ENCODE measurements around the gene GPR137C. TPM values are rescaled to one million over a fixed set of nuclear protein-coding genes. Genes with fewer than 3 reads are reported as not detected.
"Not testable (repeated sequence)": the region's sequence is repeated elsewhere in the genome, so short reads cannot be mapped to it uniquely, and the experiment has no call there.

The GPR137C gene
- total RNA-seq, 2 experiments from 2014 or later = 0.30 to 0.88 TPM

- POLR2A ChIA-PET = no interaction called here
- CTCF ChIA-PET = no interaction called here
- H3K27ac Mint-ChIP-seq = no peak overlapping the region
- no peak for DNase-seq
- H3K4me1 Mint-ChIP-seq = peaks cover 22% of the 10 kb centered on the region
- peaks cover 3% of the 10 kb centered on the region for H3K36me3 Mint-ChIP-seq (ENCODE audit: low read depth)
- no peaks in the 10 kb centered on the region for H3K27me3 Mint-ChIP-seq
- H3K4me3 Mint-ChIP-seq = no peak overlapping the region
- H3K9me3 Mint-ChIP-seq = no peaks in the 10 kb centered on the region
Observed at GRCh38 chr14:52547027-52547426, 5.6 kb upstream of the GPR137C start.

GRCh38 chr14:52547526-52547925 lies 5.1 kb upstream of the GPR137C start:
- Mint-ChIP-seq H3K4me1 (peaks cover 22% of the 10 kb centered on the region), H3K9me3 (no peaks in the 10 kb centered on the region), H3K36me3 (ENCODE audit: low read depth) (peaks cover 3% of the 10 kb centered on the region), H3K27ac (no peak overlapping the region), H3K4me3 (no peak overlapping the region), H3K27me3 (no peaks in the 10 kb centered on the region)
- no peak for DNase-seq
- ChIA-PET CTCF (no interaction called here), POLR2A (no interaction called here)

- Mint-ChIP-seq H3K27ac (peak overlapping the region; percentile 10), H3K4me1 (peaks cover 27% of the 10 kb centered on the region), H3K9me3 (no peaks in the 10 kb centered on the region), H3K27me3 (peaks cover 9% of the 10 kb centered on the region), H3K36me3 (ENCODE audit: low read depth) (peaks cover 3% of the 10 kb centered on the region), H3K4me3 (peak overlapping the region; percentile 85)
- POLR2A ChIA-PET = interaction anchor here (1.2 to 5.8 kb wide), 6 partner anchors 11 to 240 kb away, joined by 3 to 62 read pairs (median 13); partner anchors contain the start of genes GNPNAT1 and PTGER2
- DNase-seq = no peak
- CTCF ChIA-PET = interaction anchor here (0.7 to 2.5 kb wide), 3 partner anchors 7 to 141 kb away, joined by 3 to 7 read pairs (median 6); no protein-coding TSS in a partner anchor
Observed at GRCh38 chr14:52550661-52551060, 2.0 kb upstream of the GPR137C start.

- no peak for DNase-seq
- Mint-ChIP-seq H3K27ac (peak overlapping the region; percentile 78), H3K4me3 (peak overlapping the region; percentile 85), H3K9me3 (no peaks in the 10 kb centered on the region), H3K4me1 (peaks cover 27% of the 10 kb centered on the region), H3K27me3 (peaks cover 14% of the 10 kb centered on the region), H3K36me3 (ENCODE audit: low read depth) (peaks cover 3% of the 10 kb centered on the region)
- POLR2A ChIA-PET = interaction anchor here (0.7 to 5.8 kb wide), 22 partner anchors 11 to 691 kb away, joined by 3 to 62 read pairs (median 4); partner anchors contain the start of genes ERO1A, GNG2, GNPNAT1 and PTGER2
- CTCF ChIA-PET = interaction anchor here (0.7 to 2.5 kb wide), 11 partner anchors 8 to 251 kb away, joined by 3 to 7 read pairs (median 5); no protein-coding TSS in a partner anchor
Observed at GRCh38 chr14:52551205-52551604, 1.4 kb upstream of the GPR137C start.

GRCh38 chr14:52551696-52552062 lies 957 bp upstream of the GPR137C start:
- Mint-ChIP-seq H3K4me3 (peak overlapping the region; percentile 85), H3K27me3 (peaks cover 19% of the 10 kb centered on the region), H3K36me3 (ENCODE audit: low read depth) (peaks cover 3% of the 10 kb centered on the region), H3K27ac (peak overlapping the region; percentile 78), H3K9me3 (no peaks in the 10 kb centered on the region), H3K4me1 (peaks cover 27% of the 10 kb centered on the region)
- ChIA-PET CTCF (interaction anchor here (0.8 to 2.5 kb wide), 11 partner anchors 8 to 252 kb away, joined by 3 to 7 read pairs (median 5); no protein-coding TSS in a partner anchor), POLR2A (interaction anchor here (0.7 to 5.8 kb wide), 27 partner anchors 10 to 691 kb away, joined by 3 to 62 read pairs (median 4); partner anchors contain the start of genes ERO1A, GNG2, GNPNAT1 and PTGER2)
- DNase-seq = no peak

- ChIA-PET CTCF (interaction anchor here (1.5 to 2.5 kb wide), 5 partner anchors 13 to 253 kb away, joined by 3 to 7 read pairs (median 6); no protein-coding TSS in a partner anchor), POLR2A (interaction anchor here (0.6 to 5.8 kb wide), 26 partner anchors 9 to 599 kb away, joined by 3 to 62 read pairs (median 5); partner anchors contain the start of genes ERO1A, GNPNAT1, NID2 and PSMC6)
- Mint-ChIP-seq H3K9me3 (no peaks in the 10 kb centered on the region), H3K4me3 (peak overlapping the region; percentile 92), H3K4me1 (peaks cover 27% of the 10 kb centered on the region), H3K27me3 (peaks cover 27% of the 10 kb centered on the region), H3K36me3 (ENCODE audit: low read depth) (no peaks in the 10 kb centered on the region), H3K27ac (no peak overlapping the region)
- DNase-seq = peak; percentile 45
Observed at GRCh38 chr14:52553002-52553670, 500 bp downstream of the GPR137C start.

- POLR2A ChIA-PET = interaction anchor here (0.8 to 5.8 kb wide), 12 partner anchors 8 to 266 kb away, joined by 3 to 62 read pairs (median 6); partner anchors contain the start of genes ERO1A, PSMC6 and PTGER2
- peak overlapping the region; percentile 28 for H3K27ac Mint-ChIP-seq
- peaks cover 27% of the 10 kb centered on the region for H3K4me1 Mint-ChIP-seq
- DNase-seq = peak; percentile 81
- peak overlapping the region; percentile 92 for H3K4me3 Mint-ChIP-seq
- peaks cover 31% of the 10 kb centered on the region for H3K27me3 Mint-ChIP-seq
- CTCF ChIA-PET = interaction anchor here (1.0 to 1.5 kb wide), 3 partner anchors 13 to 407 kb away, joined by 3 read pairs; partner anchors contain the start of gene ERO1A
- H3K9me3 Mint-ChIP-seq = no peaks in the 10 kb centered on the region
- no peaks in the 10 kb centered on the region for H3K36me3 Mint-ChIP-seq (ENCODE audit: low read depth)
Observed at GRCh38 chr14:52553671-52554575, 1.3 kb downstream of the GPR137C start.

- Mint-ChIP-seq H3K27ac (no peak overlapping the region), H3K4me1 (peaks cover 4% of the 10 kb centered on the region), H3K36me3 (ENCODE audit: low read depth) (no peaks in the 10 kb centered on the region), H3K27me3 (peaks cover 44% of the 10 kb centered on the region), H3K4me3 (no peak overlapping the region), H3K9me3 (no peaks in the 10 kb centered on the region)
- CTCF ChIA-PET = no interaction called here
- DNase-seq = no peak
- POLR2A ChIA-PET = no interaction called here
Observed at GRCh38 chr14:52558688-52559087, 6.1 kb downstream of the GPR137C start.

GRCh38 chr14:52563120-52563519 lies 10.5 kb downstream of the GPR137C start:
- CTCF ChIA-PET = interaction anchor here (1.2 kb wide), 1 partner anchor 11 kb away, joined by 3 read pairs; the partner anchor contains the start of gene TXNDC16
- peaks cover 30% of the 10 kb centered on the region for H3K27me3 Mint-ChIP-seq
- DNase-seq = no peak
- no peaks in the 10 kb centered on the region for H3K4me1 Mint-ChIP-seq
- POLR2A ChIA-PET = interaction anchor here (1.9 to 2.8 kb wide), 2 partner anchors 9 to 11 kb away, joined by 4 to 13 read pairs; partner anchors contain the start of genes GPR137C and TXNDC16
- H3K4me3 Mint-ChIP-seq = no peak overlapping the region
- no peak overlapping the region for H3K27ac Mint-ChIP-seq
- H3K9me3 Mint-ChIP-seq = no peaks in the 10 kb centered on the region
- no peaks in the 10 kb centered on the region for H3K36me3 Mint-ChIP-seq (ENCODE audit: low read depth)

GRCh38 chr14:52568454-52568853 lies 15.8 kb downstream of the GPR137C start:
- Mint-ChIP-seq H3K9me3 (peaks cover 26% of the 10 kb centered on the region), H3K27me3 (peaks cover 33% of the 10 kb centered on the region), H3K36me3 (ENCODE audit: low read depth) (peaks cover 13% of the 10 kb centered on the region)
- CTCF ChIA-PET, H3K27ac Mint-ChIP-seq, DNase-seq, H3K4me3 Mint-ChIP-seq, H3K4me1 Mint-ChIP-seq: not testable (repeated sequence)
- POLR2A ChIA-PET = interaction anchor here (0.7 kb wide), 1 partner anchor 17 kb away, joined by 3 read pairs; no protein-coding TSS in a partner anchor

- CTCF ChIA-PET = no interaction called here
- Mint-ChIP-seq H3K27ac (no peak overlapping the region), H3K36me3 (ENCODE audit: low read depth) (peaks cover 12% of the 10 kb centered on the region), H3K4me3 (no peak overlapping the region), H3K4me1 (no peaks in the 10 kb centered on the region), H3K27me3 (peaks cover 9% of the 10 kb centered on the region), H3K9me3 (peaks cover 14% of the 10 kb centered on the region)
- no peak for DNase-seq
- POLR2A ChIA-PET = no interaction called here
Observed at GRCh38 chr14:52575858-52576257, 23.2 kb downstream of the GPR137C start.

GRCh38 chr14:52583544-52583943 lies 30.9 kb downstream of the GPR137C start:
- CTCF ChIA-PET = no interaction called here
- Mint-ChIP-seq H3K27me3 (peaks cover 6% of the 10 kb centered on the region), H3K4me1 (no peaks in the 10 kb centered on the region), H3K9me3 (no peaks in the 10 kb centered on the region), H3K4me3 (no peak overlapping the region), H3K36me3 (ENCODE audit: low read depth) (no peaks in the 10 kb centered on the region), H3K27ac (no peak overlapping the region)
- POLR2A ChIA-PET = no interaction called here
- DNase-seq = no peak
